ENCODE data around the gene GNA12.

DNA sequence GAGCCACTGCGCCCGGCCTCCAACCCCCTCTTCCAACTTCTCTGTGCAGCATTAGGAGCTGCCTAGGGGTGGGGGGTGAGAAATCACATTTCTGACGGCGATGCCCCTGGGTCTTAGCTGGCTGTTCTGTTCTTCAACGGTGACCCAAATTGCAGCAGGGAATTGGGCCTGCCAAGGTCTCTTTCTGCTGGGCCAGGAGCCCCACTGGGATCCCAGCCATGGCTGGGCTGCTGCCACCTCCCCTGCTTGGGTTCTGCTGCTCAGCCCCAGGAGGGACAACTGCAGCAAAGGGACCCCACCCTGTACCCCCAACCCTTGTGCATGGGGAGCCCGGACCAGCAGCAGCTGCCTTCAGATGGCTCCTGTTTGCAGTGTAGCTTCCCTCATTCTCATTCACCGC, 43.7 kb upstream of the GNA12 start:
- TF ChIP-seq, protein P1, sequence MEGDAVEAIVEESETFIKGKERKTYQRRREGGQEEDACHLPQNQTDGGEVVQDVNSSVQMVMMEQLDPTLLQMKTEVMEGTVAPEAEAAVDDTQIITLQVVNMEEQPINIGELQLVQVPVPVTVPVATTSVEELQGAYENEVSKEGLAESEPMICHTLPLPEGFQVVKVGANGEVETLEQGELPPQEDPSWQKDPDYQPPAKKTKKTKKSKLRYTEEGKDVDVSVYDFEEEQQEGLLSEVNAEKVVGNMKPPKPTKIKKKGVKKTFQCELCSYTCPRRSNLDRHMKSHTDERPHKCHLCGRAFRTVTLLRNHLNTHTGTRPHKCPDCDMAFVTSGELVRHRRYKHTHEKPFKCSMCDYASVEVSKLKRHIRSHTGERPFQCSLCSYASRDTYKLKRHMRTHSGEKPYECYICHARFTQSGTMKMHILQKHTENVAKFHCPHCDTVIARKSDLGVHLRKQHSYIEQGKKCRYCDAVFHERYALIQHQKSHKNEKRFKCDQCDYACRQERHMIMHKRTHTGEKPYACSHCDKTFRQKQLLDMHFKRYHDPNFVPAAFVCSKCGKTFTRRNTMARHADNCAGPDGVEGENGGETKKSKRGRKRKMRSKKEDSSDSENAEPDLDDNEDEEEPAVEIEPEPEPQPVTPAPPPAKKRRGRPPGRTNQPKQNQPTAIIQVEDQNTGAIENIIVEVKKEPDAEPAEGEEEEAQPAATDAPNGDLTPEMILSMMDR (conservative IDR thresholded peaks at IDR 0.05; ENCODE audit: low read depth, low read length), result no peak
- no peak for TF ChIP-seq EZH2 (IDR thresholded peaks at IDR 0.05; ENCODE audit: low read length, unreplicated experiment)
- no peak for TF ChIP-seq EZH2phosphoT487 (IDR thresholded peaks at IDR 0.05; ENCODE audit: borderline replicate concordance, low read length)

Measured in PC-3 (cell line).